NCI-H524 (cell line): ENCODE data around the gene NEDD4L.
A peak's percentile ranks its signal among the peaks of the same experiment; 100 is the strongest.
"Not testable (repeated sequence)": the region's sequence is repeated elsewhere in the genome, so short reads cannot be mapped to it uniquely, and the experiment has no call there.

Experiments used
- DNase-seq, 2 experiments: peaks; one replicate each; lab custom pipeline; 2025; lab: John Stamatoyannopoulos, UW

NEDD4L gene

DNA sequence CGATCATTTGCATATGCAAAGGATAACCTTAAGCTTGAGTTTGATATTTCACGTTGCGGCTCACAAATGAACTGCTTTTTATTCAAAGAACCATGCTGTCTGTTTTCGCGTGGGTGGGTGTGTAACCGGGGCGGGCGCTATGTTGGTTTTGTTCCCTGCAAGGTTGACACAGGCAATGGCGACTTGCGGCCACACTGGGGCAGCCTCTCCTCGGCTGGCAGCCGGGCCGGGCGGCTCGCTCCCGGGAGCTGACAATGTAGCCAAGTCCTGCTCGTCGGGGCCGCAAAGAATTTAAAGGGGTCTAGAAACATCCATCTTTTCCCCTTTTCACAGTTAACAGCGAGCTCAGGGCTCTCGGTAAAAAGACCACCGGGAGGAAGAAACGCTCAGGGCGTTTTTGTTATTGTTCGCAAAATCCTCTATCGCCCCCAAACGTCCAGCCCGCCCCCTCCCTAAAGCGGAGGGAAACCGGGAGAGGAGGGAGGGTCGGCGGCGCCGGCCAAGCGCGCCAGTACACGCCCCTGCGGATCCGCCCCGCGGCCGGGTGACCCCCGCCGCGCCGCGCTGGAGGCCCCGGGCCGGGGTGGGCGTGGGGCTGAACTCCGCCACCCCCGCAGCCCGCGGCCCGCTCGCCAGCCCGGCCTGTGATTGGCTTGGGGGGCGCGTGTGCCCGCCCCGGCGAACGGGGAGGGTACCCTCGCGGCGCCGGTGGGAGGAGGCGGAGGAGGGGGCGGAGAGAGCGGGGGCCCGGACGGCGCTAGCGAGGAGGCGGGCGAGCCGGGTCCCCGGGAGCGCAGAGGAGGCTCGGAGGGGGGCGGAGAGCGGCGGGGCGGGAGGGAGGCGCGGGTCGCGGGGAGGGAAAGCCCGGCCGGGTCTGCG is at the start of gene NEDD4L:
TSS of gene NEDD4L (plus strand) at position 736 of the 879 bp plus-strand sequence. CDS start 435 bp downstream, outside the sequence.
- peak; percentile 76 to 81 for DNase-seq

DNA sequence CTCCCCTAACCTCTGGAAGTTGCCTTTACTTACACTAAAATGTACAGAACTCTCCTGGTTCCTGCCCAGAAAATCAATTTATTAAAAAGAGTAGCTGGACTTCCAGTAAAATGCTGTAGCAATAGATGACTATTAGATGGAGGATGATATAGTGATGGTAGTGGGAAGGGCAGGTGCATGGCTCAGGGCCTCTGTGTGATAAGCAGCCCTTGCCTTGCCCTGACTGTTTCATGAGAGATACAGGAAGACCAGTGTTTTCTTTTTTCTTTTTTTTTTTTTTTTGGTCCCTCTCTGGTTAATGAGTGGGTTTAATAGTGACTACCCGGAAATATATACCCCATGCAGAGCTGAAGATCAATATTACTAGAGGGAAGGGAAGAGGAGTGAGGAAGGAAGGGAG is 48.7 kb upstream of the NEDD4L start:
- DNase-seq = no peak

DNA sequence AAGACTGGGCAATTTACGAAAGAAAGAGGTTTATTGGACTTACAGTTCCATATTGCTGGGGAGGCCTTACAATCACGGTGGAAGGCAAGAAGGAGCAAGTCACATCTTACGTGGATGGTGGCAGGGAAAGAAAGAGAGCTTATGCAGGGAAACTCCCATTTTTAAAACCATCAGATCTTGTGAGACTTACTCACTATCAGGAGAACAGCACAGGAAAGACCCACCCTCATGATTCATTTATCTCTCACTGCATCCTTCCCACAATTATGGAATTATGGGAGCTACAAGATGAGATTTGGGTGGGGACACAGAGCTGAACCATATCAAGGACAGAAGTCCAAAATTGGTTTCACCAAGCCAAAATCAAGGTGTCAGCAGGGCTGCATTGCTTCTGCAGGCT is 47.1 kb upstream of the NEDD4L start:
- not testable (repeated sequence) for DNase-seq

DNA sequence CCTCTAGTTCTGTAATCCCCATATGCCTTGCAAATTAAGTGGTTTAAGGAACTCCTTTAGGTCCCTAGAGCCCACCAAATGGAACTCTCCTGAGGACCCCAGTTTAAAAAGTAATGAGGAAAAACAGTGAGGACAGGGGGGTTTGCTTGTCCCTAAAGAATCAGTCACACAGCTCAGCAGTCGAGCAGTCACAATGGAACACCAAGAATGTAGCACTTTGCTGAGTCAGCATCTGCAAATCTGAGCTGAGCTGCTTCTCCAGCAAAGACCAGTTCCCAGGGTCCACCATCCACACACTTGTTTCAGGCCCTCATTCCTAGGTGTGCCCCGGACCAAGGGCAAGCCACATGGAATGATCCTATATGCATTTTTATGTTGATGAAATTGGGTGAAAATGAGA is 46.2 kb upstream of the NEDD4L start:
- peak in 1 of 2 experiments; percentile 21 for DNase-seq

DNA sequence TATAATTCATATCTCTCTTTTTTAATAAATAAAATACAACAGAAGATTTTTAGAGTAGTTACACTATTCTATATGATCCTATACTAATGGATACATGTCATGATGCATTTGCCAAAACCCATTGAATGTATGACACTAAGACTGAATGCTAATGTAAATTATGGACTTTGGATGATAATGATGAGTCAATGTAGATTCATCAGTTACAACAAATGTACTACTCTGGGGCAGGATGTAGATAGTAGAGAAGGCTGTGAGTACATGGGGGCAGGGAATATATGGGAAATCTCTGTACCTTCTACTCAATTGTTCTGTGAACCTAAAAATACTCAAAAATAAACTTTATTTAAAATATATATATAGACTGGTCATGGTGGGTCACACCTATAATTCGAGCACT is 45.6 kb upstream of the NEDD4L start:
- DNase-seq = no peak

DNA sequence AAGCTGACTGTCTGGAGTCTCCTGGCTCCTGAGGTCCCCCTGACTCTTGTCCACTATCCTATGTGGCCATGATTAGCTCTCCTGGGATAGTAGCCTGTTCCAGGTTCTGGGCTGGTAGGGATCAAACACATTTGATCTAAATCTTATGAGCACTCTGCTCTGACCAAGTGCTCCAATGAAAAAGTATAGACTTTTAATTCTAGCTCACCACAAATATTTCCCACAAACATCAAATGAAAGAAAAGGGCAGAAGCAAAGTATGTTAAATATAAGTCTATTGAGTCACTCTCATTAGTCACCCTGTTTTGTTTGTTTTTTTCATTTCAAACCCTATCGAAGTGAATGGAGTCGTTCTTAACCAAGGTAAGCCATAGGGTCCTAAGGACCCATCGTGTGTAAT is 39.7 kb upstream of the NEDD4L start:
- DNase-seq = no peak

DNA sequence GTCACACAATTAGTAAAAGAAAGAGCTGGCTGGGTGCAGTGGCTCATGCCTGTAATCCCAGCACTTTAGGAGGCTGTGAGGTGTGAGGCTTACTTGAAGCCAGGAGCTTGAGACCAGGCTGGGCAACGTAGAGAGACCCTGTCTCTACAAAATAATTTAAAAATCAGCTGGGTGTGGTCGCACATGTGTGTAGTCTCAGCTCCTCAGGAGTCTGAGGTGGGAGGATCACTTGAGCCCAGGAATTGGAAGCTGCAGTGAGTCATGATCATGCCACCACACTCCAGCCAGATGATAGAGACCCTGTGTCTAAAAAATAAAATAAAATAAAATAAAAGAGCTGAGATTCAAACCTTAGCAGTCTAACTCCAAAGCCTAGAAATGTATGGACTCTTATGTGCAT is 39.0 kb upstream of the NEDD4L start:
- no peak for DNase-seq

DNA sequence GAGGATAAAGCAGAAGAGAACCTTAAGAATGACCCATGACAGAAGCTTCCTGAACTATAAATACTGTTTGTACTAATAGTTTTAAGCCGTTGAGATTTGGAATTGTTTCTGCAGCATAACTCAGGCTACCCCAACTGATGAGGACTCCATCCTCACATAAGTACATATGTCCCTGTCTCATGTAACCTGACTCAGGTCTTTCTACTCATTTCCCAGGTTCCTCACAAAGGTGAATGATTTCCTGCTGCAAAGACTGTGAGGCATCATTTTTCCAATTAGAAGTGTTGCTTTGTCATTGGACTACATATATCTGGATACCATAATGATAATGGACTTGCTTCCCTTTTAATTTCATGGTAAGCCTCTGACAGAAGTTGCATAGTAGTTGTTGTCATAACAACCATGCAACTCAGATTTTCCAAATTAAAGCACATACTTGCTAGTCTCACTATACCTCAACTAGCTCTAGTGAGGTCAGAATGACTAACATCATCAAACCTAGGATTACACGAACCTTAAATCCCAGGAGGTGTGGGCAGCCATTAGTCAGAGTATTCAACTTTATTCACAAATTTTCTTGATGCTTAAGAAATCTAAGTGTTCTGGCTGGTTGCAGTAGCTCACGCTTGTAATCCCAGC is 38.0 kb upstream of the NEDD4L start:
- no peak for DNase-seq

DNA sequence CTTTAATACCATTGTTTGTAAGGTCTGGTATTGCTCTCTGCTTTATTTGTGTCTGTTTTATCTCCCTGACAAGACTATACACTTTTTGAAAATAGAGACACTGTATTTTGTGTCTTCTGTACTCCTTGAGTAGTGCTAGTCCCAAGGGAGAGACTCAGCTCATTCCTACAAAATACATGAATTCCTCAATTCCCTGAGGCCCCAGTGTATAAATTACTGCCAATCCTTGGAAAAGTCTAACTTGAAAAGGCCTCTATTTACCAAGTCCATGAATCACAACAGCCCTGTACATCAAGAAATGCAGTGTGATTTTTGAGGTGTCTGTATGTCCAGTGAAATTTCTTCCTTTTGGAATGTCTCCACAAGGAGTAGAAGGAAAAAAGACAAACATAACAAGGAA is 34.9 kb upstream of the NEDD4L start:
- no peak for DNase-seq

DNA sequence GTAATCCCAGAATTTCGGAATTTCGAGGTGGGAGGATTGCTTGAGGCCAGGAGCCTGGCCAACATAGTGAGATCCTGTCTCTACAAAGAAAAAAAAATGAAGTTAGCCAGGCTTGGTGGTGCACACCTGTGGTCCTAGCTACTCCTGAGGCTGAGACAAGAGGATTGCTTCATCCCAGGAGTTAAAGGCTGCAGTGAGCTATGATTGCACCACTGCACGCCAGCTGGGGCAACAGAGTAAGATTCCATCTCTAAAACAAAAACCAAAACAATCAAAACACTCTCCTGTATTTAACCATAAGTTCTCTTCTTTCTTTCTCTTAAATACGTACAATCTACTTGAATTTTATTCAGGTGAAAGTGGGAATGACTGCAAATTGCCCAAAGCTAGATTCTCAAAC is 33.8 kb upstream of the NEDD4L start:
- DNase-seq = no peak

DNA sequence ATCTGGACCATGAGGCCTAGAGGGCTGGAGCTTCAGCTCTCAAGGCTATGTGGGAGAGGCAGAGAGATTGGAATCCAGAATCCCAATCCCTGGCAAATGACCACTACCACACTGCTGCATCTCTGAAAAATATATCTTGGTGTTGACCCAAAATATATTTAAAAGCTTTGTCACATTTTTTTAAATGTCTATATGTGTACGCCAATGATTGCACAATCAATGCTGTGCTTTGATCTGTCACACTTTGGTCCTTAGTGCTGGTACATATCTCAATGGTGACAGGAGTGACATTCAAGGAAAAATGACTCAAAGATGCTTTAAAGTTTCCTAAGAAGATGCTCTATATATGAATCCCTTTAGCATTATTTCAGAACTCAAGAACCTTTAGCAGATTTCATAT is 31.7 kb upstream of the NEDD4L start:
- no peak for DNase-seq

DNA sequence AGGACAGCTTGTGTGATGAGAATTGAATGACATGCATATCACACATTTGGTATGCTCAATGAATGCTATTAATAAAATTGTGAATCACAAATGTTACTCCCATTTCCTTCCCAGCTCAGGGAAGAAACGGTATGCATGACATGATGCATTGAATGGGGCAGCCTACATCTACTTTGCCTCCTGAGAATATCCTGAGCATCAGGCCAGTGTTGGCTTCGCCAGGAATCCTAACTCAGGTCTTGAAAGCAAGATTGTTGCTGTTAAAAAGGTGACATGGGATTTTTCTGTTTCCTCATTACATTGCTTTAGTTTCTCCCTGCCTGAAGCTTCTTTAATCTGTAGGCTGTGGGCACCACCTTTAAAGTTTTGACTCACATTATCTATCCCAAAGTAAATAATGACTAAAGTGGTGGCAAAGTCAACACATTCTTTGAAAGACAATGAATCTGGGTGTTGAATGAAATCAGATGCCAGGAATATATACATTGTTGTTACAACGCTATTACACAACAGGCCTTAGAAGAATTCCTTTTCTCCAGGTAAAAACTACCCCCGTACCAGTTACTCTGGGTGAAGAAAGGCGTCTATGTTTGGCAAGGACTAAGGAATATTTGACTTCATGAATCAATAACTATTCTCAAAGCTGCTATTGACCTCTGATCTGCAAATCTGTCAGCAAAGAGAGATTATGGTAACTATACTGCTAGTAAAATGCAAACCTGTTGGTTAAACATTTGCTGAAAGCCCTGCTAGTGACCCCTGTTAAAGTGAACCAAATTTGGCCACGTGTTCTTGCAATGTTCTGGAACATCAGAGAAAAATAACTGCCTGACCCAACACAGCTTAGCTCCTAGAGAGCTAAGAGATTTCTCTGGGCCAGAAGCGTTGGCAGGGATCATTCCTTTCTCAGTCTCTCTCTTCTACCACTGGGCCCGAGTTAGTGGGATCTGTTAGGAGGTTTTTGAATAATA is 30.5 kb upstream of the NEDD4L start:
- DNase-seq = no peak

DNA sequence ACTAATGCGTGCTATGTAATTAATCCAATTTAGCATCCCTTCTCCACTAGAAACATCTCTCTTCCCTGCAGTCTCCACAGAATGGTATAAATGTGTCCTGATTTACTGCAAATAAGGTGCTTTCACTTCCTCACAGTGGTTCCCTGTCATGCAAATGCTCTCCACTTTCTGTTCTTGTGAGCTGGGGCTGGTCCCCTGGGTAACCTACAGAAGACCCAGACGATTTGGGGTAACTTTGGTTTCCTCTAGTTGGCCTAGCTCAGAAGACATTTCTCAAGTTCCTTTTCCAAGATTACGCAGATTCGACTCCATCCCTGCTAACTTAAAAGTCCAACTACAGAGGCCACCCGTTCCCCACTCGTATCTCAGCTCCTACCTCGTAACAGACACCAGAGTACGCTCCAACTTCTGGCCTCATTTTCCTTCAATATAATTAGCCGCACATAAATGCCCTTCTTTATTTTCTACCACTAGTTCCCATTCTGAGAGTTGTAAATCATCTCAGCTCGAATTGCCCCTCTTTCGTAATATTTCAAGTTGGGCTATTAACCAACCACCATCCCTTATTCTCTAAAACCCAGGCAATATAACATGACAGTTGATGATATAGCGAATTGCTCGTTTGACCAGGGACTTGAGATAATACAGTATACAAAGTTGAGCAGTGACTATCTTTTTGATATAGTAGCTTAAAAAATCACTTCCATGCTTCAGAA is 28.8 kb upstream of the NEDD4L start:
- DNase-seq = no peak

DNA sequence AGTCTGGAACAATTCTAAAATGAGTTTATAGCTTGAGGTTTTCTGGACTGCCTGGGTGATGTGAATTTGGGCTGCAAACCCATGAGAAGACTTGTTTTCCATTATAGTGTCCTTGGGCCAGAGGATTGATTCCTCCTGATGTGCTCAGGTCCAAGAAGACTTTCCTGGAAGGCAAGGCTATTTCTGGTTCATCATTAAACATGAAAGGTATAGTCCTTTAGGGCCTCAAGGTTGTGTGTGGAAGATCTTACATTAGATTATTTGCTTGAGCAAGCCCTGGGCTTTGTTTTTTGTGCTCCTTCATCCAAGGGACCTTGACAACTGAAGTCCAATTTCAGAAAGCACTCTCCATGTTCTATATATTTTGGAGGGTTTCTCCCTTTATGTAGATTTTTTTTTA is 26.8 kb upstream of the NEDD4L start:
- no peak for DNase-seq

DNA sequence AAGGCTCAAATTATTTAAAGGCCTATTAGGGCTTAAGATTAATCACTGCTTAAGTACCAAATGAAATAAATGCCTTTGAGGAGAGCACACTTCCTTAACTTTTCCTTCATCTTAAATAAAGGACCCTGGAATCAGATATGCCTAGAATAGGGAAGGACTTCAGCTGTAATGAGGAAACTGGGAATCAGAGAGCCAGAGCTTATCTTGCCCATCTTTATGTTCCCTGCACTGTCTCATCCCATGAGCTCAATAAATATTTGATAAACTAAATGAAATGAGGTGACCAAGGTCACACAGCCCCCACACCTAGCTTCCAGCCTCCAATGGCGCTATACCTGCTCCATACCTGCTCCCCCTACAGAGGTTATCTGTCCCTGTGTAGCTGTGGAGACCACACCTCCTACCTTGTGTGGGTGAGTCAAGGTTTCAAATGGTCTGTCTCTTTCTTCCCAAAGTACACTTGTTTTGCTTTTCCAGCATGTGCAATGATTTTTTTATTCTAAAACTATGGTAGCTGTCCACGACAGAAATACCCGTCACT is 23.4 kb upstream of the NEDD4L start:
- DNase-seq = peak in 1 of 2 experiments; percentile 12

DNA sequence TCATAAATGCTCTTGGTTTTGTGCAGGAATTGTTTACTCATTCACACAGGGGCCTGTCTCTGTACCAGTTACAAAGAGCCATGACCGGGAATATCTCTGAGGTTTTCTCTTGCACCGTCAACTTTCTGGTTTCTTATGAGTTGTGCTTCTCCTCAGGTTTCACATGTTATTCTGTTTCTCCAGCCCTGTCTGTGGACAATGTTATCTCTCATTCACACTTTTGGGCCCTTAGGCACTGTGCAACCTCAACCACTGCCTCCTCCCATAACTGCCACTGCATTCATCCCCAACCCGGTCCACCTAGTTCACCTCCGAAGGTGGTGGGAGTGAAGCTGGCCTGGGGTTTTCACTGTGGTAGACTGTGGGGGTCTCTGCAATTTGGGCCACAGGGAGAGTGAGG is 22.5 kb upstream of the NEDD4L start:
- DNase-seq = no peak

DNA sequence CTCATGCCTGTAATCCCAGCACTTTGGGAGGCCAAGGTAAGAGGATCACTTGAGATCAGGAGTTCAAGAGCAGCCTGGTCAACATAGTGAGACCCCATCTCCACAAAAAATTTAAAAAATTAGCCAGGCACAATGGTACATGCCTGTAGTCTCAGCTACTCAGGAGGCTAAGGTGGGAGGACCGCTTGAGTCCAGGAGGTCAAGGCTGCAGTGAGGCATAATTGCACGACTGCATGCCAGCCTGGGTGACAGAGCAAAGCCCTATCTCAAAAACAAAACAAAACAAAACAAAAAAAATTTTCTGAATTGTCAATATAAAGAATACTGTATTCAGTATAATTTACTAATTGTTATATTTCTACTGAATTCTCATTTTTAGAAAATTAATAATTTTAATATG is 20.9 kb upstream of the NEDD4L start:
- no peak for DNase-seq

DNA sequence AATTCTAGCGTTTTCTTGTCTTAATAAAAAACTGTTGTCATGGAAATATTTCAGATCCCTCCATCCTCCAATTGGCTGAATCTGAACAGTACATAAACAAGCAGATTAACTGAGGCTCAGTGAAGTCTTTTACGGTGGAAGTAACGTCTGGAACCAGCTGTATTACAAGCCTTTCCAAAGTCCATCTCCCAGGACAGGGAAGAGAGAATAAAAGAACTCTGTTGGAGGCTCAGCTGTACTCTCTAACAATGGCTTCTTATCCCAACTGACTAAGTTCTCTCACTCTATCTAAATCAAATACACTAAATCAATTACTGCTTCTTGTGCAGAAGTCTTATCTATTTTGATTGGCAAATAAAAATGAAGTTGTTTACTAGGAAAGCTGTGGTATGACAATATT is 19.9 kb upstream of the NEDD4L start:
- peak in 1 of 2 experiments; percentile 4 for DNase-seq

DNA sequence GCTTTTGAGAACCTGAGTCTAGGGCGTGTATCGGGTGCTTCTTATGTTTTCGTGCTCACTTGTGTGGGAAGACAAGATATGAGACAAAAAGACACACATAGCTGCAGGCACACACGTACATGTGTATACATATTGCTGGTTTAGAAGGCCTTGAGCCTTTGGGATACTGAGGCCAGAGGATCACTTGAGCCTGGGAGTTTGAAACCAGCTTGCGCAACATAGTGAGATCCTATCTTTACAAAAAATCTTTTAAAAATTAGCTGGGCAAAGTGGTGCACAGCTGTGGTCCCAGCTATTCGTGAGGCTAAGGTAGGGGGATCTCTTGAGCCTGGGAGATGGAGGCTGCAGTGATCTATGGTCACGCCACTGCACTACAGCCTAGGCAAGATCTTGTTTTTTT is 18.8 kb upstream of the NEDD4L start:
- no peak for DNase-seq

DNA sequence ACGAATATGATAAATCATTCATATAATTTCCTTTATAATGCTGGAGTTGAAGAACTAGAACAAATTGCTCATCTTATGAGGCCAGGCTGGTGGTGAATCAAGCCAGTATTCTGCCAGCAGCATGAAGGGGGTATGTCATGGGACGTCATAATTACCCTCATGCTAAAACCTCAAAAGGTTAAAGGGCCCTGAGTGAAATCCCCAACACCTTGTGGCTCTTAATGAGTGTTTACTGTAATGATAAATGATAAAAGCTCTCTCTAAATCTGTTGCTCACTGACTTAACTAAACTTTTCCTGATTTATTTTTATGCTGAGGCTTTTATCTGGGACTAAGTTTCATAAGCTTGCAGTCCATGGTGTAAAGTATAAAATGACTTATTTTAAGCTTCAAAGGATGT is 18.3 kb upstream of the NEDD4L start:
- no peak for DNase-seq

DNA sequence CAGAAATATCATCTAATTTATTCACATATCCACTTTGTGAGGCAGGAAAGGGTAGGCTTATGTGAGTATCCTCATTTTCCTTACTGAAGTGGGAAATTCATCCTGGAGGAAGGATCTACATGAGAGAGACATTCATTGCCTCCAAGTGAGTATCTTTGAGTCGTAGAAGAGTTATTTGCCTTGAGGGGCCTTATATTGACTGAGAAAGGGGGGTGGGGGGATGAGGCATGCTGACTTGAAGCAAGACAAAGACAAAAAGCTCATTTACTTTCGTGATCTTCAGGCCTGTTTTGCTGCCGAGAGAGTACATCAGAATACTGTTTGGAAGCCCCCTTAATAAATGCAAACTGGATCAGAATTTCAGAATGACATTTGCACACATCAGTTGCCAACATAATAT is 17.6 kb upstream of the NEDD4L start:
- no peak for DNase-seq
